Muscle of leg (tissue), 11 donors: ENCODE measurements around the gene SLC30A4. TPM values are rescaled to one million over a fixed set of nuclear protein-coding genes. Genes with fewer than 3 reads are reported as not detected.

Experiments
- DNase-seq: peaks from one replicate; pipeline ENCODE4 v3.0.0; 2013
- H3K27ac ChIP-seq: one replicate; pipeline ENCODE4 v1.5.1; 2013; ENCODE audit warnings: mild to moderate bottlenecking, low read length, control low read depth
- H3K27me3 ChIP-seq: one replicate; pipeline ENCODE4 v1.6.1; 2013; ENCODE audit warnings: low read length; ENCODE audit not compliant: control insufficient read depth, insufficient read depth
- H3K36me3 ChIP-seq: one replicate; pipeline ENCODE4 v1.6.1; 2013; ENCODE audit warnings: low read length; ENCODE audit not compliant: control insufficient read depth, insufficient read depth
- H3K4me1 ChIP-seq: one replicate; pipeline ENCODE4 v1.6.1; 2013; ENCODE audit warnings: low read length; ENCODE audit not compliant: control insufficient read depth, insufficient read depth
- H3K4me3 ChIP-seq: one replicate; pipeline ENCODE4 v1.5.1; 2013; ENCODE audit warnings: low read length, control low read depth
- H3K9me3 ChIP-seq: replicated peaks from 2 replicates; pipeline ENCODE4 v1.6.1; 2013; ENCODE audit warnings: low read depth, low read length; ENCODE audit not compliant: control insufficient read depth
- WGBS: methylation state at CpG from one replicate; pipeline ENCODE4 v1.1.5; 2013; ENCODE audit warnings: missing lambda C conversion rate; ENCODE audit not compliant: insufficient coverage; 5-methylcytosine and 5-hydroxymethylcytosine counted together
- polyA plus RNA-seq, 8 donors: library from polyadenylated mRNA; unstranded; fragments of 120-200 nt; gene quantifications; one replicate each; pipeline versions ENCODE4 v1.2.1 to v1.2.3, GENCODE V29; 2013; ENCODE audit warnings: inconsistent platforms in 1 of 8, low replicate concordance in 1 of 8; ENCODE audit not compliant: insufficient read length in 8 of 8, insufficient read depth in 1 of 8
- total RNA-seq: library from RNA; stranded (reverse); fragments of 120-200 nt; gene quantifications from one replicate; pipeline ENCODE4 v1.2.4, GENCODE V29; 2013

SLC30A4 gene
- total and polyA plus RNA-seq, 9 donors: 2.9 to 7.0 (median 4.7) TPM

- H3K36me3 ChIP-seq: no peaks in the 10 kb centered on the region
- no peaks in the 10 kb centered on the region for H3K27me3 ChIP-seq
- H3K9me3 ChIP-seq: no peaks in the 10 kb centered on the region
- no peak overlapping the region for H3K4me3 ChIP-seq
- DNase-seq: peak; percentile 38
- H3K4me1 ChIP-seq: no peaks in the 10 kb centered on the region
- WGBS: 31% methylated on average over 8 of the region's 8 CpGs
- H3K27ac ChIP-seq: no peak overlapping the region
Measured at GRCh38 chr15:45454814-45455213, 67.7 kb downstream of the SLC30A4 start.

GRCh38 chr15:45451265-45451664 is 71.3 kb downstream of the SLC30A4 start:
- H3K4me1 ChIP-seq: no peaks in the 10 kb centered on the region
- no peaks in the 10 kb centered on the region for H3K27me3 ChIP-seq
- DNase-seq: no peak
- no peaks in the 10 kb centered on the region for H3K36me3 ChIP-seq
- no peaks in the 10 kb centered on the region for H3K9me3 ChIP-seq
- H3K4me3 ChIP-seq: no peak overlapping the region
- 63% methylated on average over 1 of the region's 6 CpGs for WGBS
- H3K27ac ChIP-seq: no peak overlapping the region

GRCh38 chr15:45449916-45450867 is 72.4 kb downstream of the SLC30A4 start:
- H3K4me3 ChIP-seq: no peak overlapping the region
- peaks cover 1% of the 10 kb centered on the region for H3K27me3 ChIP-seq
- no peaks in the 10 kb centered on the region for H3K36me3 ChIP-seq
- H3K27ac ChIP-seq: no peak overlapping the region
- no peaks in the 10 kb centered on the region for H3K9me3 ChIP-seq
- DNase-seq: no peak
- WGBS: 84% methylated on average over 18 of the region's 22 CpGs
- no peaks in the 10 kb centered on the region for H3K4me1 ChIP-seq

- DNase-seq: no peak
- no peaks in the 10 kb centered on the region for H3K4me1 ChIP-seq
- H3K27me3 ChIP-seq: peaks cover 4% of the 10 kb centered on the region
- no peaks in the 10 kb centered on the region for H3K9me3 ChIP-seq
- H3K27ac ChIP-seq: no peak overlapping the region
- no peaks in the 10 kb centered on the region for H3K36me3 ChIP-seq
- no peak overlapping the region for H3K4me3 ChIP-seq
- 36% methylated on average over 1 of the region's 4 CpGs for WGBS
Measured at GRCh38 chr15:45449395-45449794, 73.2 kb downstream of the SLC30A4 start.

- H3K27me3 ChIP-seq: peaks cover 4% of the 10 kb centered on the region
- H3K4me3 ChIP-seq: no peak overlapping the region
- H3K27ac ChIP-seq: no peak overlapping the region
- WGBS: 49% methylated on average over 5 of the region's 13 CpGs
- no peaks in the 10 kb centered on the region for H3K36me3 ChIP-seq
- no peaks in the 10 kb centered on the region for H3K4me1 ChIP-seq
- DNase-seq: no peak
- H3K9me3 ChIP-seq: no peaks in the 10 kb centered on the region
Measured at GRCh38 chr15:45448066-45448915, 74.3 kb downstream of the SLC30A4 start.

GRCh38 chr15:45443645-45444044 is 78.9 kb downstream of the SLC30A4 start:
- no peak for DNase-seq
- WGBS: no CpG with 5 or more reads among the region's 2 CpGs
- Histone ChIP-seq H3K27ac (no peak overlapping the region), H3K4me1 (no peaks in the 10 kb centered on the region), H3K4me3 (no peak overlapping the region), H3K36me3 (no peaks in the 10 kb centered on the region), H3K27me3 (peaks cover 4% of the 10 kb centered on the region), H3K9me3 (no peaks in the 10 kb centered on the region)

GRCh38 chr15:45442507-45443135 is 79.9 kb downstream of the SLC30A4 start:
- Histone ChIP-seq H3K36me3 (no peaks in the 10 kb centered on the region), H3K27me3 (peaks cover 4% of the 10 kb centered on the region), H3K4me1 (no peaks in the 10 kb centered on the region), H3K4me3 (no peak overlapping the region), H3K9me3 (no peaks in the 10 kb centered on the region), H3K27ac (no peak overlapping the region)
- WGBS: 60% methylated on average over 2 of the region's 5 CpGs
- DNase-seq: no peak

GRCh38 chr15:45441686-45442085 is 80.9 kb downstream of the SLC30A4 start:
- peaks cover 4% of the 10 kb centered on the region for H3K27me3 ChIP-seq
- DNase-seq: peak; percentile 32
- H3K9me3 ChIP-seq: no peaks in the 10 kb centered on the region
- H3K27ac ChIP-seq: no peak overlapping the region
- no peaks in the 10 kb centered on the region for H3K4me1 ChIP-seq
- WGBS: 11% methylated on average over 3 of the region's 8 CpGs
- H3K4me3 ChIP-seq: no peak overlapping the region
- no peaks in the 10 kb centered on the region for H3K36me3 ChIP-seq

GRCh38 chr15:45441036-45441435 is 81.5 kb downstream of the SLC30A4 start:
- H3K27me3 ChIP-seq: peaks cover 4% of the 10 kb centered on the region
- H3K9me3 ChIP-seq: no peaks in the 10 kb centered on the region
- H3K4me1 ChIP-seq: no peaks in the 10 kb centered on the region
- no peaks in the 10 kb centered on the region for H3K36me3 ChIP-seq
- no peak overlapping the region for H3K27ac ChIP-seq
- DNase-seq: no peak
- no peak overlapping the region for H3K4me3 ChIP-seq
